Common myeloid progenitor, CD34-positive (primary cell): Measurements from ENCODE around the gene ZNF837.

Experiments
- CTCF ChIA-PET: fragments of 350-600 bp; sonication (Branson Sonifier 250); formaldehyde crosslinking; loops from one replicate; lab custom pipeline; 2021; ENCODE audit warnings: antibody characterized with exemption; lab: Charles Lee
- POLR2A ChIA-PET: fragments of 350-600 bp; sonication (Branson Sonifier 250); formaldehyde crosslinking; loops from one replicate; lab custom pipeline; 2021; ENCODE audit warnings: antibody characterized with exemption; lab: Charles Lee
- DNase-seq, 3 donors: peaks; one replicate each; pipeline versions ENCODE4 v3.0.0 to v3.0.0-alpha.2; 2013
- H3K27ac ChIP-seq, 2 experiments: 1 replicate in 1 of 2; 2 replicates in 1 of 2; pipeline ENCODE4 v1.7.0; 2013; ENCODE audit warnings: inconsistent platforms in 2 of 2, low read length in 2 of 2, mild to moderate bottlenecking in 2 of 2, low read depth in 1 of 2, moderate library complexity in 1 of 2; ENCODE audit not compliant: severe bottlenecking in 2 of 2, insufficient read depth in 1 of 2, poor library complexity in 1 of 2
- H3K27me3 ChIP-seq, 5 experiments: replicated peaks in 2 of 5; 1 replicate in 3 of 5; 2 replicates in 2 of 5; pipeline versions ENCODE4 v1.6.1 to v1.7.0; 2013; ENCODE audit warnings: low read length in 4 of 5, mild to moderate bottlenecking in 2 of 5, moderate library complexity in 2 of 5, inconsistent platforms in 1 of 5; ENCODE audit not compliant: insufficient read depth in 5 of 5, control insufficient read depth in 4 of 5
- H3K36me3 ChIP-seq, 4 experiments: 1 replicate in 2 of 4; 2 replicates in 2 of 4; pipeline versions ENCODE4 v1.6.1 to v1.7.0; 2013; ENCODE audit warnings: low read length in 3 of 4, control low read depth in 1 of 4, mild to moderate bottlenecking in 1 of 4; ENCODE audit not compliant: control insufficient read depth in 4 of 4, insufficient read depth in 4 of 4
- H3K4me1 ChIP-seq, 4 experiments: 1 replicate in 3 of 4; 2 replicates in 1 of 4; pipeline versions ENCODE4 v1.6.1 to v1.7.1; 2013; ENCODE audit warnings: low read length in 3 of 4, mild to moderate bottlenecking in 3 of 4, control low read depth in 1 of 4, inconsistent platforms in 1 of 4, moderate library complexity in 1 of 4; ENCODE audit not compliant: control insufficient read depth in 4 of 4, insufficient read depth in 4 of 4; ENCODE audit errors: control extremely low read depth in 1 of 4
- H3K4me3 ChIP-seq, 7 experiments: 1 replicate in 4 of 7; 2 replicates in 3 of 7; pipeline versions ENCODE4 v1.5.1 to v1.7.0; 2013; ENCODE audit warnings: mild to moderate bottlenecking in 7 of 7, low read length in 6 of 7, moderate library complexity in 6 of 7, inconsistent platforms in 2 of 7, low read depth in 2 of 7, control low read depth in 1 of 7; ENCODE audit not compliant: insufficient read depth in 4 of 7, control insufficient read depth in 1 of 7; ENCODE audit errors: extremely low read depth in 1 of 7
- H3K9me3 ChIP-seq, 5 experiments: 1 replicate in 4 of 5; 2 replicates in 1 of 5; pipeline versions ENCODE4 v1.6.1 to v1.7.1; 2013; ENCODE audit warnings: low read length in 4 of 5, mild to moderate bottlenecking in 2 of 5, inconsistent platforms in 1 of 5, low read depth in 1 of 5, moderate library complexity in 1 of 5; ENCODE audit not compliant: control insufficient read depth in 4 of 5, insufficient read depth in 2 of 5; ENCODE audit errors: control extremely low read depth in 1 of 5
- WGBS: methylation state at CpG from one replicate; pipeline ENCODE4 v1.1.5; 2013; ENCODE audit not compliant: insufficient coverage; 5-methylcytosine and 5-hydroxymethylcytosine counted together

ZNF837 gene

GRCh38 chr19:58388175-58388526 is 7.3 kb upstream of the ZNF837 start:
- 92% methylated on average over 2 of the region's 3 CpGs for WGBS
- Histone ChIP-seq H3K9me3 (no peaks in the 10 kb centered on the region), H3K4me1 (peaks cover 4 to 33% (median 32%) of the 10 kb centered on the region in 4 experiments), H3K36me3 (peaks cover 2 to 35% (median 20%) of the 10 kb centered on the region in 4 experiments), H3K27ac (peak overlapping the region; percentile 81 to 93), H3K27me3 (no peaks in the 10 kb centered on the region), H3K4me3 (peak overlapping the region in 6 of 7 experiments; percentile 79 to 97 (median 88))
- CTCF ChIA-PET = interaction anchor here (1.1 to 1.3 kb wide), 2 partner anchors 90 to 112 kb away, joined by 3 read pairs; no protein-coding TSS in a partner anchor
- POLR2A ChIA-PET = no interaction called here
- no peak for DNase-seq

- Histone ChIP-seq H3K4me3 (peak overlapping the region; percentile 54 to 97 (median 83)), H3K27ac (peak overlapping the region; percentile 81 to 93), H3K9me3 (no peaks in the 10 kb centered on the region), H3K4me1 (peaks cover 4 to 33% (median 32%) of the 10 kb centered on the region in 4 experiments), H3K36me3 (peaks cover 2 to 29% (median 17%) of the 10 kb centered on the region in 4 experiments), H3K27me3 (no peaks in the 10 kb centered on the region)
- ChIA-PET POLR2A (no interaction called here), CTCF (interaction anchor here (1.3 kb wide), 1 partner anchor 112 kb away, joined by 3 read pairs; no protein-coding TSS in a partner anchor)
- DNase-seq = no peak
- WGBS = 14% methylated on average over 30 of the region's 39 CpGs
Measured at GRCh38 chr19:58387338-58388174, 6.7 kb upstream of the ZNF837 start.

GRCh38 chr19:58386576-58387337 is 5.9 kb upstream of the ZNF837 start, which contains the start of gene RPS5:
Gene RPS5, plus strand, starts transcription at chr19:58387269. Its CDS starts 869 bp downstream, at chr19:58388138.
- H3K36me3 ChIP-seq = peaks cover 2 to 25% (median 12%) of the 10 kb centered on the region in 4 experiments
- DNase-seq = peak; percentile 99
- peak within 1 kb of the TSS; percentile 81 to 93 for H3K27ac ChIP-seq
- H3K9me3 ChIP-seq = no peaks in the 10 kb centered on the region
- H3K27me3 ChIP-seq = no peaks in the 10 kb centered on the region
- peaks cover 4 to 39% (median 38%) of the 10 kb centered on the region in 4 experiments for H3K4me1 ChIP-seq
- H3K4me3 ChIP-seq = peak within 1 kb of the TSS; percentile 54 to 97 (median 83)
- POLR2A ChIA-PET = no interaction called here
- CTCF ChIA-PET = interaction anchor here (1.3 kb wide), 1 partner anchor 113 kb away, joined by 3 read pairs; no protein-coding TSS in a partner anchor
- under 1% methylated on average over 60 of the region's 64 CpGs for WGBS

- WGBS = 13% methylated on average over 35 of the region's 36 CpGs
- DNase-seq = no peak
- ChIA-PET CTCF (no interaction called here), POLR2A (no interaction called here)
- H3K27me3 ChIP-seq = no peaks in the 10 kb centered on the region
- H3K9me3 ChIP-seq = no peaks in the 10 kb centered on the region
- H3K4me1 ChIP-seq = peaks cover 4 to 44% (median 43%) of the 10 kb centered on the region in 4 experiments
- H3K36me3 ChIP-seq = peaks cover 2 to 19% (median 11%) of the 10 kb centered on the region in 4 experiments
- peak overlapping the region; percentile 81 to 93 for H3K27ac ChIP-seq
- H3K4me3 ChIP-seq = peak overlapping the region; percentile 35 to 97 (median 82)
Measured at GRCh38 chr19:58385891-58386575, 5.2 kb upstream of the ZNF837 start.

GRCh38 chr19:58385313-58385890 is 4.6 kb upstream of the ZNF837 start:
- H3K9me3 ChIP-seq = no peaks in the 10 kb centered on the region
- POLR2A ChIA-PET = no interaction called here
- CTCF ChIA-PET = no interaction called here
- peak overlapping the region in 1 of 2 experiments; percentile 93 for H3K27ac ChIP-seq
- peak overlapping the region in 4 of 7 experiments; percentile 79 to 97 (median 96) for H3K4me3 ChIP-seq
- no peak for DNase-seq
- no peaks in the 10 kb centered on the region for H3K27me3 ChIP-seq
- peaks cover 4 to 45% (median 43%) of the 10 kb centered on the region in 4 experiments for H3K4me1 ChIP-seq
- WGBS = 98% methylated on average over 9 of the region's 9 CpGs
- H3K36me3 ChIP-seq = peaks cover 2 to 13% (median 7%) of the 10 kb centered on the region in 4 experiments

- Histone ChIP-seq H3K36me3 (peaks cover 0 to 2% (median 0%) of the 10 kb centered on the region in 4 experiments), H3K27me3 (no peaks in the 10 kb centered on the region), H3K9me3 (no peaks in the 10 kb centered on the region), H3K4me1 (peaks cover 1 to 51% (median 47%) of the 10 kb centered on the region in 4 experiments), H3K4me3 (no peak overlapping the region), H3K27ac (no peak overlapping the region)
- POLR2A ChIA-PET = no interaction called here
- DNase-seq = no peak
- 100% methylated on average over 6 of the region's 6 CpGs for WGBS
- CTCF ChIA-PET = interaction anchor here (0.8 kb wide), 1 partner anchor 23 kb away, joined by 3 read pairs; no protein-coding TSS in a partner anchor
Measured at GRCh38 chr19:58382997-58383603, 2.3 kb upstream of the ZNF837 start.
